SK-N-SH (cell line): ENCODE measurements around the gene PRKCB. TPM values are rescaled to one million over a fixed set of nuclear protein-coding genes. Genes with fewer than 3 reads are reported as not detected.

ENCODE experiments used
- CTCF ChIA-PET: fragments of 300-600, 350-600 bp; formaldehyde crosslinking; extraction: SDS; loops from one replicate; lab custom pipeline; 2021; lab: Yijun Ruan, JAX
- POLR2A ChIA-PET: fragments of 350-600 bp; sonication (Branson Sonifier 250); formaldehyde crosslinking; extraction: SDS; loops from one replicate; lab custom pipeline; 2020; ENCODE audit warnings: antibody characterized with exemption, inconsistent platforms; lab: Yijun Ruan, JAX
- DNase-seq: peaks from one replicate; pipeline ENCODE4 v3.0.0; 2012
- H2AFZ ChIP-seq: fragments of 200-600 bp; sonication (generic); 2 replicates; pipeline ENCODE4 v1.8.1; 2016; ENCODE audit warnings: antibody characterized with exemption, mild to moderate bottlenecking, low read depth
- H3F3A ChIP-seq: fragments of 200-600 bp; sonication (generic); replicated peaks from 2 replicates; pipeline ENCODE3; 2016; ENCODE audit warnings: antibody characterized with exemption, mild to moderate bottlenecking; ENCODE audit not compliant: insufficient read depth
- H3K27ac ChIP-seq, 2 experiments: fragments of 200-500 bp in 1 of 2; fragments of 200-600 bp in 1 of 2; sonication (Bioruptor generic) in 1 of 2; sonication (generic), shearing (Covaris generic) in 1 of 2; 2 replicates each; pipeline versions ENCODE4 v1.5.1 to v1.6.1; 2014 to 2016; ENCODE audit warnings: low read depth in 2 of 2, inconsistent platforms in 1 of 2, low read length in 1 of 2, mild to moderate bottlenecking in 1 of 2, mixed read lengths in 1 of 2
- H3K27me3 ChIP-seq: fragments of 200-600 bp; sonication (generic), shearing (Covaris generic); 2 replicates; pipeline ENCODE4 v1.6.1; 2016; ENCODE audit warnings: mixed run types; ENCODE audit not compliant: insufficient read depth
- H3K36me3 ChIP-seq, 2 experiments: fragments of 200-500 bp in 1 of 2; fragments of 200-600 bp in 1 of 2; sonication (Bioruptor generic) in 1 of 2; sonication (generic) in 1 of 2; replicated peaks in 1 of 2; 2 replicates each; pipeline versions ENCODE3 to v1.5.1; 2014 to 2016; ENCODE audit warnings: low read length in 1 of 2, mild to moderate bottlenecking in 1 of 2; ENCODE audit not compliant: insufficient read depth in 2 of 2, control insufficient read depth in 1 of 2
- H3K4me1 ChIP-seq, 2 experiments: fragments of 200-500 bp in 1 of 2; fragments of 200-600 bp in 1 of 2; sonication (Bioruptor generic) in 1 of 2; sonication (generic), shearing (Covaris generic) in 1 of 2; 2 replicates each; pipeline versions ENCODE4 v1.5.1 to v1.6.1; 2014 to 2016; ENCODE audit warnings: low read depth in 1 of 2, low read length in 1 of 2, mixed run types in 1 of 2; ENCODE audit not compliant: insufficient read depth in 2 of 2, control insufficient read depth in 1 of 2
- H3K4me2 ChIP-seq: fragments of 200-600 bp; sonication (generic), shearing (Covaris generic); 2 replicates; pipeline ENCODE4 v1.6.1; 2017; ENCODE audit warnings: mixed run types
- H3K4me3 ChIP-seq, 2 experiments: fragments of 200-500 bp in 1 of 2; fragments of 200-600 bp in 1 of 2; sonication (Bioruptor generic) in 1 of 2; sonication (generic), shearing (Covaris generic) in 1 of 2; 2 replicates each; pipeline versions ENCODE4 v1.5.1 to v1.8.1; 2014 to 2016; ENCODE audit warnings: low read depth in 2 of 2, inconsistent platforms in 1 of 2, low read length in 1 of 2, mild to moderate bottlenecking in 1 of 2, mixed read lengths in 1 of 2, moderate library complexity in 1 of 2
- H3K79me2 ChIP-seq: fragments of 200-600 bp; sonication (generic); 2 replicates; pipeline ENCODE4 v1.8.1; 2017; ENCODE audit warnings: mild to moderate bottlenecking; ENCODE audit not compliant: insufficient read depth
- H3K9ac ChIP-seq: fragments of 200-600 bp; sonication (generic); 2 replicates; pipeline ENCODE4 v1.6.1; 2017; ENCODE audit warnings: mixed run types
- H3K9me2 ChIP-seq: fragments of 200-600 bp; sonication (generic); 2 replicates; pipeline ENCODE4 v1.6.1; 2017; ENCODE audit warnings: mixed run types
- H3K9me3 ChIP-seq: fragments of 200-600 bp; sonication (generic); 2 replicates; pipeline ENCODE4 v1.6.1; 2017; ENCODE audit warnings: mixed run types, mild to moderate bottlenecking, moderate library complexity
- H4K20me1 ChIP-seq: fragments of 200-600 bp; sonication (generic); 2 replicates; pipeline ENCODE4 v1.6.1; 2017; ENCODE audit warnings: mild to moderate bottlenecking, mixed run types; ENCODE audit not compliant: insufficient read depth
- CHD2 ChIP-seq: fragments of 150-350 bp; IDR thresholded peaks from 2 replicates; pipeline ENCODE4 v1.6.1; 2018; ENCODE audit warnings: low read length; ENCODE audit not compliant: partially characterized antibody
- CTCF ChIP-seq: fragments of 200-600 bp; sonication (generic); IDR thresholded peaks from 2 replicates; pipeline ENCODE4 v1.6.1; 2017; ENCODE audit warnings: antibody characterized with exemption, mild to moderate bottlenecking, moderate library complexity
- ELF1 ChIP-seq: IDR thresholded peaks from 2 replicates; pipeline ENCODE4 v1.4.0; 2012
- EZH2phosphoT487 ChIP-seq: fragments of 200-600 bp; sonication (generic); IDR thresholded peaks from 2 replicates; pipeline ENCODE4 v1.6.1; 2017; ENCODE audit warnings: low read depth, mixed run types, mild to moderate bottlenecking, antibody characterized with exemption, moderate library complexity, borderline replicate concordance
- FOSL2 ChIP-seq: IDR thresholded peaks from 2 replicates; pipeline ENCODE4 v1.4.0; 2012; ENCODE audit warnings: low read depth, mild to moderate bottlenecking, moderate library complexity, borderline replicate concordance
- FOXJ3 ChIP-seq: sonication (generic); formaldehyde crosslinking; IDR thresholded peaks from 2 replicates; pipeline ENCODE4 v1.5.1; 2020; ENCODE audit warnings: mild to moderate bottlenecking, missing genetic modification reagents
- FOXM1 ChIP-seq: IDR thresholded peaks from 2 replicates; pipeline ENCODE4 v1.4.0; 2012; ENCODE audit warnings: low read depth, mild to moderate bottlenecking
- GABPA ChIP-seq: IDR thresholded peaks from 2 replicates; pipeline ENCODE4 v1.4.0; 2012; ENCODE audit warnings: low read depth, mild to moderate bottlenecking
- JUND ChIP-seq: IDR thresholded peaks from 2 replicates; pipeline ENCODE4 v1.4.0; 2012
- MAX ChIP-seq: IDR thresholded peaks from 2 replicates; pipeline ENCODE4 v1.4.0; 2012; ENCODE audit warnings: low read depth
- MEF2A ChIP-seq: IDR thresholded peaks from 2 replicates; pipeline ENCODE4 v1.4.0; 2012; ENCODE audit warnings: low read depth, borderline replicate concordance
- MXI1 ChIP-seq: IDR thresholded peaks from 2 replicates; pipeline ENCODE4 v1.6.1; 2012; ENCODE audit warnings: mild to moderate bottlenecking, low read depth, low read length, improper control_type of control experiment
- NRF1 ChIP-seq: IDR thresholded peaks from 2 replicates; pipeline ENCODE4 v1.6.1; 2012; ENCODE audit warnings: low read depth, mild to moderate bottlenecking, low read length
- POLR2AphosphoS5 ChIP-seq: IDR thresholded peaks from 2 replicates; pipeline ENCODE4 v1.6.1; 2012; ENCODE audit warnings: low read depth, low read length
- RAD21 ChIP-seq: IDR thresholded peaks from 2 replicates; pipeline ENCODE4 v1.6.1; 2012; ENCODE audit warnings: mild to moderate bottlenecking, low read length
- RCOR1 ChIP-seq: fragments of 150-350 bp; IDR thresholded peaks from 2 replicates; pipeline ENCODE4 v1.6.1; 2017; ENCODE audit warnings: antibody characterized with exemption, low read length
- REST ChIP-seq: IDR thresholded peaks from 2 replicates; pipeline ENCODE4 v1.6.1; 2012; ENCODE audit warnings: mild to moderate bottlenecking, low read depth, low read length, moderate library complexity
- RFX5 ChIP-seq: IDR thresholded peaks from 2 replicates; pipeline ENCODE4 v1.6.1; 2012; ENCODE audit warnings: mild to moderate bottlenecking, improper control_type of control experiment, low read length
- SIN3A ChIP-seq: IDR thresholded peaks from 2 replicates; pipeline ENCODE4 v1.6.1; 2012; ENCODE audit warnings: low read depth, mild to moderate bottlenecking, low read length, moderate library complexity, borderline replicate concordance
- SMC3 ChIP-seq: IDR thresholded peaks from 2 replicates; pipeline ENCODE4 v1.6.1; 2012; ENCODE audit warnings: low read depth, low read length, improper control_type of control experiment
- TCF12 ChIP-seq: IDR thresholded peaks from 2 replicates; pipeline ENCODE4 v1.4.0; 2012
- TEAD4 ChIP-seq: IDR thresholded peaks from 2 replicates; pipeline ENCODE4 v1.4.0; 2012; ENCODE audit warnings: mild to moderate bottlenecking, borderline replicate concordance; ENCODE audit not compliant: insufficient read depth
- USF1 ChIP-seq: IDR thresholded peaks from 2 replicates; pipeline ENCODE4 v1.4.0; 2012; ENCODE audit warnings: low read depth, borderline replicate concordance
- USF2 ChIP-seq: fragments of 150-350 bp; IDR thresholded peaks from 2 replicates; pipeline ENCODE4 v1.6.1; 2017; ENCODE audit warnings: antibody characterized with exemption, low read length, low read depth, borderline replicate concordance
- YY1 ChIP-seq: IDR thresholded peaks from 2 replicates; pipeline ENCODE4 v1.4.0; 2012; ENCODE audit warnings: low read depth, mild to moderate bottlenecking
- WGBS: methylation state at CpG from one replicate; pipeline ENCODE4 v1.1.6; 2017; ENCODE audit warnings: low lambda C conversion rate; 5-methylcytosine and 5-hydroxymethylcytosine counted together
- polyA plus RNA-seq, 3 experiments: library from polyadenylated mRNA; depleted of rRNA; stranded (reverse); fragments of >200 nt; gene quantifications; 2 replicates each; pipeline ENCODE4 v1.2.3, GENCODE V29; 2012
- TF ChIP-seq, protein P1 (sequence below): IDR thresholded peaks from 2 replicates; pipeline ENCODE4 v1.4.0; 2012; ENCODE audit warnings: low read depth, borderline replicate concordance

Gene PRKCB
- polyA plus RNA-seq, 1 of the 3 experiments (the other 2 are of a cell fraction): 0.12 TPM

GRCh38 chr16:23801378-23801777, 34.4 kb upstream of the PRKCB start:
- no peak overlapping the region for H3K9ac ChIP-seq
- CTCF ChIA-PET: interaction anchor here (0.6 to 3.8 kb wide), 16 partner anchors 10 to 703 kb away, joined by 3 to 47 read pairs (median 6); no protein-coding TSS in a partner anchor
- no peaks in the 10 kb centered on the region for H3K9me3 ChIP-seq
- no peak overlapping the region for H2AFZ ChIP-seq
- H3K36me3 ChIP-seq: no peaks in the 10 kb centered on the region
- H4K20me1 ChIP-seq: no peaks in the 10 kb centered on the region
- WGBS: 0% methylated on average over 5 of the region's 5 CpGs
- no peak overlapping the region; a peak in 1 of 4 replicates for H3K4me3 ChIP-seq
- no peaks in the 10 kb centered on the region for H3K9me2 ChIP-seq
- no peaks in the 10 kb centered on the region for H3K79me2 ChIP-seq
- H3K27ac ChIP-seq: no peak overlapping the region
- H3F3A ChIP-seq: no peaks in the 10 kb centered on the region
- no peaks in the 10 kb centered on the region; the same call in 1 of the 2 replicates for H3K27me3 ChIP-seq
- H3K4me2 ChIP-seq: no peak overlapping the region
- peaks cover 0 to 5% of the 10 kb centered on the region in 2 experiments; a peak in 1 of 4 replicates for H3K4me1 ChIP-seq
- POLR2A ChIA-PET: no interaction called here
- TF ChIP-seq REST (no peak), ELF1 (no peak), RCOR1 (no peak), FOXM1 (no peak), FOXJ3 (CRISPR knock-in tag) (no peak), USF2 (no peak), NRF1 (no peak), SIN3A (no peak), GABPA (no peak), USF1 (no peak), EZH2phosphoT487 (no peak), POLR2AphosphoS5 (no peak), RAD21 (peak; percentile 76), MAX (no peak), FOSL2 (no peak), SMC3 (peak; percentile 86), RFX5 (no peak), YY1 (no peak), CTCF (peak; percentile 64), MEF2A (no peak), TCF12 (no peak), MXI1 (no peak), CHD2 (no peak), TEAD4 (no peak), JUND (no peak)
- TF ChIP-seq, protein P1, sequence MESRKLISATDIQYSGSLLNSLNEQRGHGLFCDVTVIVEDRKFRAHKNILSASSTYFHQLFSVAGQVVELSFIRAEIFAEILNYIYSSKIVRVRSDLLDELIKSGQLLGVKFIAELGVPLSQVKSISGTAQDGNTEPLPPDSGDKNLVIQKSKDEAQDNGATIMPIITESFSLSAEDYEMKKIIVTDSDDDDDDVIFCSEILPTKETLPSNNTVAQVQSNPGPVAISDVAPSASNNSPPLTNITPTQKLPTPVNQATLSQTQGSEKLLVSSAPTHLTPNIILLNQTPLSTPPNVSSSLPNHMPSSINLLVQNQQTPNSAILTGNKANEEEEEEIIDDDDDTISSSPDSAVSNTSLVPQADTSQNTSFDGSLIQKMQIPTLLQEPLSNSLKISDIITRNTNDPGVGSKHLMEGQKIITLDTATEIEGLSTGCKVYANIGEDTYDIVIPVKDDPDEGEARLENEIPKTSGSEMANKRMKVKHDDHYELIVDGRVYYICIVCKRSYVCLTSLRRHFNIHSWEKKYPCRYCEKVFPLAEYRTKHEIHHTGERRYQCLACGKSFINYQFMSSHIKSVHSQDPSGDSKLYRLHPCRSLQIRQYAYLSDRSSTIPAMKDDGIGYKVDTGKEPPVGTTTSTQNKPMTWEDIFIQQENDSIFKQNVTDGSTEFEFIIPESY: no peak
- TF ChIP-seq, all 33 proteins: peak for 3
- DNase-seq: peak; percentile 63
